ENCODE measurements around the gene CKAP4. TPM values are rescaled to one million over a fixed set of nuclear protein-coding genes. Genes with fewer than 3 reads are reported as not detected.

Gene CKAP4
- total and polyA plus RNA-seq, 2 of the 13 experiments (the other 11 are each of a cell fraction or from before 2014, with no cell fraction given), result 39.2 to 70.2 TPM

DNA sequence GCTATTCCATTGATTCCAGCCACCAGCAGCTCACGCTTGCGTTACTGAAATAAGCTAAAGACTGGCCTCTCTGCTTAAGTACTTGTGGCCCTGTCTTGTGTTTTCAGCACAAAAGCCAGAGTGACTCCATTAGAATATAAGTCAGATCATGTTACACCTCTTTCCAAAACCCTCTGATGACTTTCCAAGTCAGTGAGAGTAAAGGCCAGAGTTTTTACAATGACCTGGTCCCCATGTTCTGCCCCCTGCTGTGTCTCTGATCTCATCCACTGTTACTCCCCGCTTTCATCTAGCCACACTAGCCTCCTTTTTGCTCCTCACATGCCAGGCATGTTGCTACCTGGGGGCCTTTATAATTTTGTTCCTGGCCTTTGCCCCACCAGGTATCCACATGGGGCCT lies 6.9 kb upstream of the CKAP4 start:
- peaks cover 12% of the 10 kb centered on the region for H3K4me1 ChIP-seq (ENCODE audit: insufficient read depth, low read length)
- H3K27ac ChIP-seq (ENCODE audit: extremely low read length, insufficient read depth, low read length), result no peak overlapping the region
- H3K36me3 ChIP-seq (replicated peaks in 1 of 2; ENCODE audit: control insufficient read depth in 1 of 2, insufficient read depth in 2 of 2, low read length in 2 of 2), result no peaks in the 10 kb centered on the region
- H3K79me2 ChIP-seq (ENCODE audit: insufficient read depth, low read length), result no peaks in the 10 kb centered on the region
- H3K4me3 ChIP-seq (replicated peaks in 1 of 3; ENCODE audit: insufficient read depth in 1 of 3, low read depth in 2 of 3, low read length in 3 of 3), result no peak overlapping the region
- FAIRE-seq (no peak), DNase-seq (ENCODE audit: low spot score) (no peak), ATAC-seq (no peak)
- H3K9ac ChIP-seq (ENCODE audit: insufficient read depth, low read depth, low read length), result no peak overlapping the region
- no peak overlapping the region for H2AFZ ChIP-seq (ENCODE audit: low read length)
- ChIA-PET CTCF (ENCODE audit: low intra/inter-chr PET ratio, low total read pairs) (no interaction called here), POLR2A (no interaction called here)
- TF ChIP-seq ZNF569 (CRISPR knock-in tag; IDR thresholded peaks at IDR 0.05; ENCODE audit: borderline replicate concordance), result no peak
- no peak for TF ChIP-seq SIN3B (IDR thresholded peaks at IDR 0.05; ENCODE audit: low read length)
- TF ChIP-seq ZNF550 (CRISPR knock-in tag; IDR thresholded peaks at IDR 0.05; ENCODE audit: borderline replicate concordance), result no peak
- TF ChIP-seq, protein P1, sequence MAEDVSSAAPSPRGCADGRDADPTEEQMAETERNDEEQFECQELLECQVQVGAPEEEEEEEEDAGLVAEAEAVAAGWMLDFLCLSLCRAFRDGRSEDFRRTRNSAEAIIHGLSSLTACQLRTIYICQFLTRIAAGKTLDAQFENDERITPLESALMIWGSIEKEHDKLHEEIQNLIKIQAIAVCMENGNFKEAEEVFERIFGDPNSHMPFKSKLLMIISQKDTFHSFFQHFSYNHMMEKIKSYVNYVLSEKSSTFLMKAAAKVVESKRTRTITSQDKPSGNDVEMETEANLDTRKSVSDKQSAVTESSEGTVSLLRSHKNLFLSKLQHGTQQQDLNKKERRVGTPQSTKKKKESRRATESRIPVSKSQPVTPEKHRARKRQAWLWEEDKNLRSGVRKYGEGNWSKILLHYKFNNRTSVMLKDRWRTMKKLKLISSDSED (CRISPR knock-in tag; IDR thresholded peaks at IDR 0.05), result no peak
- no peak for TF ChIP-seq DNMT1 (CRISPR knock-in tag; IDR thresholded peaks at IDR 0.05)
- TF ChIP-seq RORA (CRISPR knock-in tag; IDR thresholded peaks at IDR 0.05), result no peak
- TF ChIP-seq MTA1 (CRISPR knock-in tag; IDR thresholded peaks at IDR 0.05; ENCODE audit: borderline replicate concordance), result no peak
- TF ChIP-seq, protein P2, sequence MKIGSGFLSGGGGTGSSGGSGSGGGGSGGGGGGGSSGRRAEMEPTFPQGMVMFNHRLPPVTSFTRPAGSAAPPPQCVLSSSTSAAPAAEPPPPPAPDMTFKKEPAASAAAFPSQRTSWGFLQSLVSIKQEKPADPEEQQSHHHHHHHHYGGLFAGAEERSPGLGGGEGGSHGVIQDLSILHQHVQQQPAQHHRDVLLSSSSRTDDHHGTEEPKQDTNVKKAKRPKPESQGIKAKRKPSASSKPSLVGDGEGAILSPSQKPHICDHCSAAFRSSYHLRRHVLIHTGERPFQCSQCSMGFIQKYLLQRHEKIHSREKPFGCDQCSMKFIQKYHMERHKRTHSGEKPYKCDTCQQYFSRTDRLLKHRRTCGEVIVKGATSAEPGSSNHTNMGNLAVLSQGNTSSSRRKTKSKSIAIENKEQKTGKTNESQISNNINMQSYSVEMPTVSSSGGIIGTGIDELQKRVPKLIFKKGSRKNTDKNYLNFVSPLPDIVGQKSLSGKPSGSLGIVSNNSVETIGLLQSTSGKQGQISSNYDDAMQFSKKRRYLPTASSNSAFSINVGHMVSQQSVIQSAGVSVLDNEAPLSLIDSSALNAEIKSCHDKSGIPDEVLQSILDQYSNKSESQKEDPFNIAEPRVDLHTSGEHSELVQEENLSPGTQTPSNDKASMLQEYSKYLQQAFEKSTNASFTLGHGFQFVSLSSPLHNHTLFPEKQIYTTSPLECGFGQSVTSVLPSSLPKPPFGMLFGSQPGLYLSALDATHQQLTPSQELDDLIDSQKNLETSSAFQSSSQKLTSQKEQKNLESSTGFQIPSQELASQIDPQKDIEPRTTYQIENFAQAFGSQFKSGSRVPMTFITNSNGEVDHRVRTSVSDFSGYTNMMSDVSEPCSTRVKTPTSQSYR (CRISPR knock-in tag; IDR thresholded peaks at IDR 0.05; ENCODE audit: borderline replicate concordance), result no peak
- no peak for TF ChIP-seq ZNF10 (CRISPR knock-in tag; IDR thresholded peaks at IDR 0.05; ENCODE audit: borderline replicate concordance, low read depth)
- no peak for TF ChIP-seq ZNF563 (CRISPR knock-in tag; IDR thresholded peaks at IDR 0.05)
- BruUV-seq (replicated peaks), result no TSS peak
- no peaks in the 10 kb centered on the region for H4K20me1 ChIP-seq (ENCODE audit: insufficient read depth, low read length)
- intact Hi-C loops (cut with micrococcal nuclease; ENCODE audit: unreplicated experiment) (no loop called here), in situ Hi-C loops (cut with HindIII; ENCODE audit: extremely low pct_ligation_motif_present, low pct_unique_long_range_greater_than_20kb) (no loop called here)
- 69% methylated on average over 3 of the region's 3 CpGs for WGBS (ENCODE audit: low lambda C conversion rate)
- 0 out of 5 replicates have a peak, but pooled peaks cover 0 to 3% of the 10 kb centered on the region in 2 experiments for H3K27me3 ChIP-seq (ENCODE audit: control insufficient read depth in 1 of 2, insufficient read depth in 2 of 2, low read length in 2 of 2)
- H3K9me3 ChIP-seq (ENCODE audit: low read length), result no peaks in the 10 kb centered on the region
- H3K4me2 ChIP-seq (ENCODE audit: low read depth, low read length), result no peak overlapping the region

Measured in HepG2 (cell line).